Liver (tissue), 9 donors: ENCODE results near the gene INHBA. TPM values are rescaled to one million over a fixed set of nuclear protein-coding genes. Genes with fewer than 3 reads are reported as not detected.

Source experiments
- DNase-seq: peaks from one replicate; pipeline ENCODE4 v3.0.0-alpha.2; 2017; ENCODE audit warnings: low spot score
- H3K27ac ChIP-seq, 2 donors: one replicate each; pipeline ENCODE4 v1.7.0; 2013; ENCODE audit warnings: inconsistent platforms in 2 of 2, low read length in 2 of 2, control low read depth in 1 of 2, low read depth in 1 of 2, mild to moderate bottlenecking in 1 of 2
- H3K27me3 ChIP-seq, 4 donors: one replicate each; pipeline versions ENCODE4 v1.6.1 to v1.7.0; 2013; ENCODE audit warnings: low read length in 3 of 4, inconsistent platforms in 1 of 4, mild to moderate bottlenecking in 1 of 4, moderate library complexity in 1 of 4; ENCODE audit not compliant: control insufficient read depth in 4 of 4, insufficient read depth in 4 of 4
- H3K36me3 ChIP-seq, 4 donors: one replicate each; pipeline versions ENCODE4 v1.6.1 to v1.7.0; 2013; ENCODE audit warnings: low read length in 3 of 4, mild to moderate bottlenecking in 3 of 4, low read depth in 1 of 4, moderate library complexity in 1 of 4; ENCODE audit not compliant: control insufficient read depth in 4 of 4, insufficient read depth in 3 of 4
- H3K4me1 ChIP-seq, 4 donors: one replicate each; pipeline versions ENCODE4 v1.6.1 to v1.7.0; 2013; ENCODE audit warnings: low read length in 3 of 4, mild to moderate bottlenecking in 3 of 4, moderate library complexity in 1 of 4; ENCODE audit not compliant: control insufficient read depth in 4 of 4, insufficient read depth in 4 of 4
- H3K4me3 ChIP-seq, 3 donors: one replicate each; pipeline versions ENCODE4 v1.6.1 to v1.7.0; 2013; ENCODE audit warnings: low read length in 3 of 3, control low read depth in 1 of 3, low read depth in 1 of 3, mild to moderate bottlenecking in 1 of 3
- H3K9ac ChIP-seq, 2 donors: one replicate each; pipeline ENCODE4 v1.7.0; 2013; ENCODE audit warnings: low read length in 2 of 2, mild to moderate bottlenecking in 2 of 2, moderate library complexity in 2 of 2, control low read depth in 1 of 2, low read depth in 1 of 2
- H3K9me3 ChIP-seq, 4 donors: one replicate each; pipeline versions ENCODE4 v1.6.1 to v1.7.0; 2013; ENCODE audit warnings: low read length in 3 of 4; ENCODE audit not compliant: control insufficient read depth in 4 of 4
- EGR1 ChIP-seq, 2 donors: IDR thresholded peaks; 2 replicates each; pipeline ENCODE4 v1.6.1; 2016 to 2018; ENCODE audit warnings: antibody characterized with exemption in 2 of 2, low read depth in 2 of 2
- FOXA1 ChIP-seq: IDR thresholded peaks from 2 replicates; pipeline ENCODE4 v1.6.1; 2016; ENCODE audit warnings: antibody characterized with exemption
- FOXA2 ChIP-seq: IDR thresholded peaks from 2 replicates; pipeline ENCODE4 v1.6.1; 2016; ENCODE audit warnings: antibody characterized with exemption
- GABPA ChIP-seq, 2 donors: IDR thresholded peaks in 1 of 2; conservative IDR thresholded peaks in 1 of 2; 2 replicates each; pipeline ENCODE4 v1.6.1; 2016; ENCODE audit warnings: antibody characterized with exemption in 2 of 2, mild to moderate bottlenecking in 1 of 2, moderate library complexity in 1 of 2
- HNF4A ChIP-seq, 2 donors: conservative IDR thresholded peaks; 2 replicates each; pipeline ENCODE4 v1.6.1; 2016; ENCODE audit warnings: antibody characterized with exemption in 2 of 2, mild to moderate bottlenecking in 2 of 2
- HNF4G ChIP-seq: IDR thresholded peaks from 2 replicates; pipeline ENCODE4 v1.6.1; 2016; ENCODE audit warnings: antibody characterized with exemption
- JUND ChIP-seq, 2 donors: IDR thresholded peaks; 2 replicates each; pipeline ENCODE4 v1.6.1; 2016; ENCODE audit warnings: antibody characterized with exemption in 2 of 2
- NR2F2 ChIP-seq: IDR thresholded peaks from 2 replicates; pipeline ENCODE4 v1.6.1; 2016; ENCODE audit warnings: antibody characterized with exemption
- RAD21 ChIP-seq, 2 donors: IDR thresholded peaks; 2 replicates each; pipeline ENCODE4 v1.6.1; 2016; ENCODE audit warnings: antibody characterized with exemption in 2 of 2, mild to moderate bottlenecking in 2 of 2
- RXRA ChIP-seq, 2 donors: IDR thresholded peaks; 2 replicates each; pipeline ENCODE4 v1.6.1; 2017 to 2018; ENCODE audit warnings: antibody characterized with exemption in 2 of 2, mild to moderate bottlenecking in 1 of 2
- SP1 ChIP-seq: IDR thresholded peaks from 2 replicates; pipeline ENCODE4 v1.6.1; 2018; ENCODE audit warnings: antibody characterized with exemption, mild to moderate bottlenecking
- TAF1 ChIP-seq: conservative IDR thresholded peaks from 2 replicates; pipeline ENCODE4 v1.6.1; 2016; ENCODE audit warnings: antibody characterized with exemption, mild to moderate bottlenecking
- YY1 ChIP-seq: IDR thresholded peaks from 2 replicates; pipeline ENCODE4 v1.6.1; 2016; ENCODE audit warnings: antibody characterized with exemption, mild to moderate bottlenecking
- WGBS: extraction: QIAGEN DNeasy Blood & Tissue Kit; methylation state at CpG from one replicate; pipeline ENCODE4 v1.1.7; 2013; 5-methylcytosine and 5-hydroxymethylcytosine counted together
- polyA plus RNA-seq, 2 donors: library from polyadenylated mRNA; stranded (reverse) in 1 of 2; unstranded in 1 of 2; fragments of 200-250 nt in 1 of 2; fragments of >200 nt in 1 of 2; fragmentation: Nextera tagmentation in 1 of 2; extraction: Ambion mirVana in 1 of 2; gene quantifications; one replicate each; pipeline versions ENCODE4 v1.2.1 to v1.2.3, GENCODE V29; 2013 to 2015
- total RNA-seq, 2 donors: library from RNA; depleted of rRNA; stranded (reverse); fragments of >200 nt; gene quantifications; one replicate each; pipeline ENCODE4 v1.2.3, GENCODE V29; 2014
- TF ChIP-seq, protein P1 (sequence below): IDR thresholded peaks from 2 replicates; pipeline ENCODE4 v1.6.1; 2016; ENCODE audit warnings: antibody characterized with exemption
- TF ChIP-seq, protein P2 (sequence below): IDR thresholded peaks from 2 replicates; pipeline ENCODE4 v1.6.1; 2016; ENCODE audit warnings: antibody characterized with exemption, mild to moderate bottlenecking
- TF ChIP-seq, protein P3 (sequence below): IDR thresholded peaks from 2 replicates; pipeline ENCODE4 v1.6.1; 2016; ENCODE audit warnings: antibody characterized with exemption
- TF ChIP-seq, protein P4 (sequence below): fragments of 150-350 bp; IDR thresholded peaks from 2 replicates; pipeline ENCODE4 v1.5.1; 2017; ENCODE audit warnings: improper control_type of control experiment, low read depth, low read length; ENCODE audit not compliant: missing input control
- donor health status: healthy.
- donor health status: healthy.
- donor health status: healthy.
- donor health status: healthy.
- donor health status: healthy.

Gene INHBA
- total RNA-seq (1 to 10 TPM in 1 of 2 donors, under 1 TPM in 1; 0.23 to 8.9 TPM), polyA plus RNA-seq (1 to 10 TPM; 1.4 to 4.6 TPM)

DNA sequence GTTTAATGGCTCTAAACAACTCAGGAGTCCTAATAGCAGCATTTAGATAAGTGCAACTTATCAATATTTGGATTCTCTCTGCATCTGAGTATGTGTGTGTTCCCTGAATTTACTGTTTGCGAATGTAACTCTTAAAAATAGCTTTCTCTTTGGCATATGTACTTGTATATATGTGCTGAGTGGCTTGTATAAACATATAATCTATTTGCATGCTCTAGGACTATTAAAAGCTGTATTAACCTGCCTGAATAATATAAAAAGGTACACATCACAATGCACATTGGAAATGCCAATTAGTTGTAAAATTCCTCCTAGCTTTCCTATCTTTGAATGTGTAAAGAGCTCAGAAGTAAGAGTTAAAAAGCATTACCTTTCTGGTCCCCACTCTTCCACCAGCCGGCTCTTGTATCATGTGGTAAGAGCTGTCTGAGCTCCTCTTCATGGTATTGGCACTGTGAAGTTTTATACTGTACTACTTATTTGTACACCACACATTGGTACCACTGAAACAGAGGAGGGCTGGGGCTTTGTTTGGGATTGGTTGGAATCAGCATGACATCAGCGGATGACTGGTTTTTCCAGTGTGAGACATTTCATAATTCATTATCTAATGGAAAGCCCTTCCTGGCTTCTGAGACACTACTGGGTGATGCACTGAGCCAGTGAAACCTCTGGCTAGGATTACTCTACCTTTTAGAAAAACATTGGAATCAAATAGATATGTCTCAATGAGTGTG lies at the start of gene INHBA:
TSS of gene INHBA (minus strand) at position 456 of the 737 bp plus-strand sequence. CDS start 2,716 bp downstream, outside the sequence.
- Histone ChIP-seq H3K4me3 (no peak within 1 kb of the TSS), H3K9me3 (no peaks in the 10 kb centered on the region), H3K36me3 (no peaks in the 10 kb centered on the region), H3K27ac (peak within 1 kb of the TSS in 1 of 2 donors; percentile 96), H3K9ac (no peak within 1 kb of the TSS), H3K4me1 (peaks cover 4 to 54% (median 39%) of the 10 kb centered on the region in 4 donors), H3K27me3 (no peaks in the 10 kb centered on the region)
- 75% methylated on average over 3 of the region's 3 CpGs for WGBS
- TF ChIP-seq HNF4A (conservative IDR thresholded peaks at IDR 0.05) (no peak), GABPA (IDR thresholded peaks at IDR 0.05 in 1 of 2, conservative IDR thresholded peaks at IDR 0.05 in 1 of 2) (no peak), RAD21 (IDR thresholded peaks at IDR 0.05) (no peak), FOXA2 (no peak), TAF1 (no peak), RXRA (IDR thresholded peaks at IDR 0.05) (no peak), SP1 (no peak), YY1 (no peak), NR2F2 (no peak), JUND (IDR thresholded peaks at IDR 0.05) (no peak), EGR1 (IDR thresholded peaks at IDR 0.05; ENCODE audit: low read depth in 2 of 2) (no peak), FOXA1 (no peak)
- TF ChIP-seq, protein P1, sequence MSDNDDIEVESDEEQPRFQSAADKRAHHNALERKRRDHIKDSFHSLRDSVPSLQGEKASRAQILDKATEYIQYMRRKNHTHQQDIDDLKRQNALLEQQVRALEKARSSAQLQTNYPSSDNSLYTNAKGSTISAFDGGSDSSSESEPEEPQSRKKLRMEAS, result no peak
- TF ChIP-seq, protein P2, sequence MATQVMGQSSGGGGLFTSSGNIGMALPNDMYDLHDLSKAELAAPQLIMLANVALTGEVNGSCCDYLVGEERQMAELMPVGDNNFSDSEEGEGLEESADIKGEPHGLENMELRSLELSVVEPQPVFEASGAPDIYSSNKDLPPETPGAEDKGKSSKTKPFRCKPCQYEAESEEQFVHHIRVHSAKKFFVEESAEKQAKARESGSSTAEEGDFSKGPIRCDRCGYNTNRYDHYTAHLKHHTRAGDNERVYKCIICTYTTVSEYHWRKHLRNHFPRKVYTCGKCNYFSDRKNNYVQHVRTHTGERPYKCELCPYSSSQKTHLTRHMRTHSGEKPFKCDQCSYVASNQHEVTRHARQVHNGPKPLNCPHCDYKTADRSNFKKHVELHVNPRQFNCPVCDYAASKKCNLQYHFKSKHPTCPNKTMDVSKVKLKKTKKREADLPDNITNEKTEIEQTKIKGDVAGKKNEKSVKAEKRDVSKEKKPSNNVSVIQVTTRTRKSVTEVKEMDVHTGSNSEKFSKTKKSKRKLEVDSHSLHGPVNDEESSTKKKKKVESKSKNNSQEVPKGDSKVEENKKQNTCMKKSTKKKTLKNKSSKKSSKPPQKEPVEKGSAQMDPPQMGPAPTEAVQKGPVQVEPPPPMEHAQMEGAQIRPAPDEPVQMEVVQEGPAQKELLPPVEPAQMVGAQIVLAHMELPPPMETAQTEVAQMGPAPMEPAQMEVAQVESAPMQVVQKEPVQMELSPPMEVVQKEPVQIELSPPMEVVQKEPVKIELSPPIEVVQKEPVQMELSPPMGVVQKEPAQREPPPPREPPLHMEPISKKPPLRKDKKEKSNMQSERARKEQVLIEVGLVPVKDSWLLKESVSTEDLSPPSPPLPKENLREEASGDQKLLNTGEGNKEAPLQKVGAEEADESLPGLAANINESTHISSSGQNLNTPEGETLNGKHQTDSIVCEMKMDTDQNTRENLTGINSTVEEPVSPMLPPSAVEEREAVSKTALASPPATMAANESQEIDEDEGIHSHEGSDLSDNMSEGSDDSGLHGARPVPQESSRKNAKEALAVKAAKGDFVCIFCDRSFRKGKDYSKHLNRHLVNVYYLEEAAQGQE, result no peak
- TF ChIP-seq, protein P3, sequence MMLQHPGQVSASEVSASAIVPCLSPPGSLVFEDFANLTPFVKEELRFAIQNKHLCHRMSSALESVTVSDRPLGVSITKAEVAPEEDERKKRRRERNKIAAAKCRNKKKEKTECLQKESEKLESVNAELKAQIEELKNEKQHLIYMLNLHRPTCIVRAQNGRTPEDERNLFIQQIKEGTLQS, result no peak
- DNase-seq, result no peak

DNA sequence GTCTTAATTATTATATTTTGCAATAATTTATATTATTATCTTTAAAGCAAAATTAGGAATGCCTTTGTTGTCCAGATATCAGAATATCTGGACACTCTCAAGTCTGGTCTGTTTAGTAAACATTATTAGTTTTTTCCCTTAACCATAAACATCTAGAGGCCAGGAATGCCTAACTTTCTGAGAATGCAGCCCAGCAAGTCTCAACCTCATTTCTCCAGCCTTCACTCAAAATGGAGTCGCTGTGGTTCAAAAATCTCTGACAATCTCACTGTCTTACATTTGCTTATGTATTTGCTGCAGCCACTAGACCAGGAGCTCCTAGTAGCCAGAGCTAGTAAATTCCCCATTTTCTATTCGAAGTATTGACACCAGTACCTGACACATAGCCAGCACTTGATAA lies 49.7 kb upstream of the INHBA start:
- WGBS, result 78% methylated on average over 2 of the region's 2 CpGs
- Histone ChIP-seq H3K27ac (no peak overlapping the region), H3K27me3 (no peaks in the 10 kb centered on the region), H3K36me3 (no peaks in the 10 kb centered on the region), H3K9ac (no peak overlapping the region), H3K4me1 (no peaks in the 10 kb centered on the region), H3K9me3 (no peaks in the 10 kb centered on the region), H3K4me3 (no peak overlapping the region)
- no peak for DNase-seq
- no peak for TF ChIP-seq HNF4G
- TF ChIP-seq RXRA (IDR thresholded peaks at IDR 0.05), result no peak
- no peak for TF ChIP-seq TAF1
- TF ChIP-seq, protein P1, result no peak
- TF ChIP-seq, protein P3, result no peak
- TF ChIP-seq SP1, result no peak
- no peak for TF ChIP-seq FOXA2
- TF ChIP-seq YY1, result no peak
- TF ChIP-seq HNF4A (conservative IDR thresholded peaks at IDR 0.05), result no peak
- TF ChIP-seq GABPA (IDR thresholded peaks at IDR 0.05 in 1 of 2, conservative IDR thresholded peaks at IDR 0.05 in 1 of 2), result no peak
- TF ChIP-seq, protein P4, sequence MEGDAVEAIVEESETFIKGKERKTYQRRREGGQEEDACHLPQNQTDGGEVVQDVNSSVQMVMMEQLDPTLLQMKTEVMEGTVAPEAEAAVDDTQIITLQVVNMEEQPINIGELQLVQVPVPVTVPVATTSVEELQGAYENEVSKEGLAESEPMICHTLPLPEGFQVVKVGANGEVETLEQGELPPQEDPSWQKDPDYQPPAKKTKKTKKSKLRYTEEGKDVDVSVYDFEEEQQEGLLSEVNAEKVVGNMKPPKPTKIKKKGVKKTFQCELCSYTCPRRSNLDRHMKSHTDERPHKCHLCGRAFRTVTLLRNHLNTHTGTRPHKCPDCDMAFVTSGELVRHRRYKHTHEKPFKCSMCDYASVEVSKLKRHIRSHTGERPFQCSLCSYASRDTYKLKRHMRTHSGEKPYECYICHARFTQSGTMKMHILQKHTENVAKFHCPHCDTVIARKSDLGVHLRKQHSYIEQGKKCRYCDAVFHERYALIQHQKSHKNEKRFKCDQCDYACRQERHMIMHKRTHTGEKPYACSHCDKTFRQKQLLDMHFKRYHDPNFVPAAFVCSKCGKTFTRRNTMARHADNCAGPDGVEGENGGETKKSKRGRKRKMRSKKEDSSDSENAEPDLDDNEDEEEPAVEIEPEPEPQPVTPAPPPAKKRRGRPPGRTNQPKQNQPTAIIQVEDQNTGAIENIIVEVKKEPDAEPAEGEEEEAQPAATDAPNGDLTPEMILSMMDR, result no peak
- TF ChIP-seq NR2F2, result no peak
- TF ChIP-seq EGR1 (IDR thresholded peaks at IDR 0.05; ENCODE audit: low read depth in 2 of 2), result no peak
- TF ChIP-seq JUND (IDR thresholded peaks at IDR 0.05), result no peak
- TF ChIP-seq FOXA1, result no peak
- TF ChIP-seq, protein P2, result no peak
